H1 (cell line): ENCODE data around the gene HSPA4. TPM values are rescaled to one million over a fixed set of nuclear protein-coding genes. Genes with fewer than 3 reads are reported as not detected.

Experiments
- CTCF ChIA-PET: fragments of 300-600 bp; sonication (Branson Sonifier 250); formaldehyde crosslinking; loops from one replicate; lab custom pipeline; 2021; ENCODE audit not compliant: partially characterized antibody; lab: Charles Lee
- POLR2A ChIA-PET: fragments of 300-600 bp; sonication (Branson Sonifier 250); formaldehyde crosslinking; loops from one replicate; lab custom pipeline; 2021; ENCODE audit warnings: inconsistent platforms; ENCODE audit not compliant: partially characterized antibody; lab: Charles Lee
- DNase-seq, 2 experiments: peaks; one replicate each; pipeline versions ENCODE4 v3.0.0 to v3.0.0-alpha.2; 2010 to 2022; ENCODE audit warnings: low spot score in 2 of 2, low read depth in 1 of 2, mixed read lengths in 1 of 2
- FAIRE-seq: peaks from 2 replicates; lab custom pipeline; 2011; peaks lifted over from hg19 to GRCh38; lab: Jason Lieb, UNC
- H2AFZ ChIP-seq: 2 replicates; pipeline ENCODE4 v1.8.1; 2012; ENCODE audit warnings: low read length, inconsistent platforms
- H2AK5ac ChIP-seq: 2 replicates; pipeline ENCODE4 v1.6.1; 2013; ENCODE audit warnings: low read depth, low read length
- H2BK120ac ChIP-seq: replicated peaks from 2 replicates; pipeline ENCODE3; 2013; ENCODE audit warnings: low read depth, low read length, inconsistent platforms
- H2BK12ac ChIP-seq: 2 replicates; pipeline ENCODE4 v1.6.1; 2013; ENCODE audit warnings: low read depth, low read length
- H2BK15ac ChIP-seq: 2 replicates; pipeline ENCODE4 v1.6.1; 2013; ENCODE audit warnings: low read length
- H2BK20ac ChIP-seq: 2 replicates; pipeline ENCODE4 v1.6.1; 2013; ENCODE audit warnings: low read length
- H2BK5ac ChIP-seq: 2 replicates; pipeline ENCODE4 v1.6.1; 2013; ENCODE audit warnings: low read depth, low read length
- H3K14ac ChIP-seq: 2 replicates; pipeline ENCODE4 v1.6.1; 2013; ENCODE audit warnings: inconsistent platforms; ENCODE audit not compliant: insufficient read length
- H3K18ac ChIP-seq: 2 replicates; pipeline ENCODE4 v1.6.1; 2013; ENCODE audit warnings: low read length; ENCODE audit errors: extremely low read depth
- H3K23ac ChIP-seq: 2 replicates; pipeline ENCODE4 v1.6.1; 2013; ENCODE audit warnings: inconsistent platforms; ENCODE audit not compliant: insufficient read length
- H3K23me2 ChIP-seq: 2 replicates; pipeline ENCODE4 v1.6.1; 2013; ENCODE audit warnings: low read depth, low read length
- H3K27ac ChIP-seq: 2 replicates; pipeline ENCODE4 v1.6.1; 2011; ENCODE audit warnings: low read depth, low read length, inconsistent platforms
- H3K27me3 ChIP-seq, 4 experiments: replicated peaks in 1 of 4; 1 replicate in 1 of 4; 2 replicates in 3 of 4; pipeline versions ENCODE4 v1.6.1 to v1.8.1; 2011 to 2013; ENCODE audit warnings: low read length in 3 of 4, mild to moderate bottlenecking in 3 of 4, inconsistent platforms in 2 of 4, mixed read lengths in 2 of 4, moderate library complexity in 1 of 4; ENCODE audit not compliant: control insufficient read depth in 3 of 4, insufficient read depth in 3 of 4; ENCODE audit errors: extremely low read depth in 1 of 4
- H3K36me3 ChIP-seq, 4 experiments: 2 replicates each; pipeline versions ENCODE4 v1.6.1 to v1.8.1; 2011 to 2013; ENCODE audit warnings: mild to moderate bottlenecking in 4 of 4, low read length in 3 of 4, moderate library complexity in 2 of 4, control low read depth in 1 of 4, inconsistent platforms in 1 of 4; ENCODE audit not compliant: insufficient read depth in 4 of 4, control insufficient read depth in 2 of 4
- H3K4ac ChIP-seq: replicated peaks from 2 replicates; pipeline ENCODE3; 2013; ENCODE audit warnings: low read length, low read depth, mixed read lengths, inconsistent platforms; ENCODE audit not compliant: insufficient read length
- H3K4me1 ChIP-seq, 4 experiments: replicated peaks in 1 of 4; 1 replicate in 1 of 4; 2 replicates in 3 of 4; pipeline versions ENCODE4 v1.6.1 to v1.8.1; 2011 to 2013; ENCODE audit warnings: low read length in 3 of 4, inconsistent platforms in 2 of 4, mixed read lengths in 1 of 4; ENCODE audit not compliant: insufficient read depth in 4 of 4, control insufficient read depth in 3 of 4
- H3K4me2 ChIP-seq, 2 experiments: 2 replicates each; pipeline versions ENCODE4 v1.6.1 to v1.8.1; 2011 to 2013; ENCODE audit warnings: low read depth in 2 of 2, low read length in 2 of 2, control low read depth in 1 of 2, inconsistent platforms in 1 of 2, mild to moderate bottlenecking in 1 of 2; ENCODE audit not compliant: insufficient read depth in 1 of 2
- H3K4me3 ChIP-seq, 4 experiments: fragments of 200-600, 300-600 bp in 1 of 4; sonication (generic), shearing (Covaris generic), sonication (Bioruptor Twin) in 1 of 4; 2 replicates each; pipeline versions ENCODE4 v1.5.1 to v1.8.1; 2011 to 2016; ENCODE audit warnings: low read length in 4 of 4, low read depth in 3 of 4, control low read depth in 2 of 4, inconsistent platforms in 2 of 4, mild to moderate bottlenecking in 2 of 4, mixed read lengths in 1 of 4, moderate library complexity in 1 of 4; ENCODE audit not compliant: insufficient read depth in 2 of 4; ENCODE audit errors: extremely low read depth in 1 of 4
- H3K56ac ChIP-seq: replicated peaks from 2 replicates; pipeline ENCODE3; 2013; ENCODE audit warnings: low read depth, mild to moderate bottlenecking, mixed read lengths, low read length, inconsistent platforms; ENCODE audit not compliant: insufficient read length
- H3K79me1 ChIP-seq: 2 replicates; pipeline ENCODE4 v1.6.1; 2013; ENCODE audit warnings: low read depth, low read length, control low read depth
- H3K79me2 ChIP-seq, 2 experiments: 2 replicates each; pipeline versions ENCODE4 v1.6.1 to v1.8.1; 2012 to 2013; ENCODE audit warnings: low read length in 2 of 2, mild to moderate bottlenecking in 2 of 2, inconsistent platforms in 1 of 2; ENCODE audit not compliant: insufficient read depth in 2 of 2, control insufficient read depth in 1 of 2
- H3K9ac ChIP-seq, 4 experiments: replicated peaks in 1 of 4; 1 replicate in 1 of 4; 2 replicates in 3 of 4; pipeline versions ENCODE4 v1.6.1 to v1.8.1; 2011 to 2013; ENCODE audit warnings: low read depth in 3 of 4, low read length in 3 of 4, control low read depth in 2 of 4, mild to moderate bottlenecking in 2 of 4, moderate library complexity in 2 of 4, inconsistent platforms in 1 of 4; ENCODE audit errors: extremely low read depth in 1 of 4
- H3K9me3 ChIP-seq, 2 experiments: 2 replicates each; pipeline versions ENCODE4 v1.6.1 to v1.8.1; 2012 to 2013; ENCODE audit warnings: mild to moderate bottlenecking in 2 of 2, moderate library complexity in 2 of 2, control low read depth in 1 of 2, inconsistent platforms in 1 of 2, low read depth in 1 of 2, low read length in 1 of 2, mixed read lengths in 1 of 2; ENCODE audit not compliant: insufficient read depth in 2 of 2
- H4K20me1 ChIP-seq, 2 experiments: replicated peaks in 1 of 2; 2 replicates each; pipeline versions ENCODE3 to v1.8.1; 2011 to 2013; ENCODE audit warnings: inconsistent platforms in 2 of 2, low read length in 2 of 2, mild to moderate bottlenecking in 1 of 2; ENCODE audit not compliant: insufficient read depth in 2 of 2, control insufficient read depth in 1 of 2
- H4K5ac ChIP-seq: 2 replicates; pipeline ENCODE4 v1.6.1; 2013; ENCODE audit warnings: low read length, low read depth, mixed read lengths, inconsistent platforms; ENCODE audit not compliant: insufficient read length
- H4K8ac ChIP-seq: 2 replicates; pipeline ENCODE4 v1.8.0; 2013; ENCODE audit warnings: mild to moderate bottlenecking, moderate library complexity, low read length, inconsistent platforms; ENCODE audit not compliant: insufficient read depth; ENCODE audit errors: extremely low read depth
- H4K91ac ChIP-seq: replicated peaks from 2 replicates; pipeline ENCODE3; 2013; ENCODE audit warnings: low read length, mixed read lengths, inconsistent platforms; ENCODE audit not compliant: insufficient read length
- GABPA ChIP-seq: IDR thresholded peaks from 2 replicates; pipeline ENCODE4 v1.6.1; 2011; ENCODE audit warnings: mild to moderate bottlenecking, low read length, moderate library complexity, borderline replicate concordance; ENCODE audit not compliant: insufficient read depth
- RFX5 ChIP-seq: IDR thresholded peaks from 2 replicates; pipeline ENCODE4 v1.6.1; 2011; ENCODE audit warnings: low read depth, low read length, improper control_type of control experiment, borderline replicate concordance
- SP2 ChIP-seq: IDR thresholded peaks from 2 replicates; pipeline ENCODE4 v1.6.1; 2012; ENCODE audit warnings: mild to moderate bottlenecking, low read length, inconsistent platforms
- WGBS, 2 experiments: shearing (Covaris generic) in 1 of 2; methylation state at CpG; one replicate each; pipeline versions ENCODE4 v1.1.6 to v1.1.7; 2013 to 2015; ENCODE audit warnings: low lambda C conversion rate in 2 of 2, mixed read lengths in 2 of 2, inconsistent platforms in 1 of 2, low coverage in 1 of 2, missing lambda C conversion rate in 1 of 2; ENCODE audit not compliant: insufficient replicate concordance in 2 of 2, insufficient coverage in 1 of 2, insufficient read length in 1 of 2; ENCODE audit errors: extremely low coverage in 1 of 2, missing lambda C conversion rate in 1 of 2; 5-methylcytosine and 5-hydroxymethylcytosine counted together
- polyA plus RNA-seq, 7 experiments: library from polyadenylated mRNA; depleted of rRNA in 3 of 7; stranded (reverse) in 5 of 7; unstranded in 2 of 7; fragments of >200 nt in 5 of 7; fragments of 200-250 nt in 2 of 7; gene quantifications; 1 replicate in 5 of 7; 2 replicates in 1 of 7; 4 replicates in 1 of 7; pipeline versions ENCODE4 v1.2.1 to v1.2.3, GENCODE V29; 2011 to 2013; ENCODE audit warnings: missing spikeins in 2 of 7, mixed read lengths in 2 of 7
- total RNA-seq: library from RNA; stranded (reverse); fragmentation: NEBNext Ultra II Directional; extraction: Animal tissue kit (Norgen Biotek cat#: 25700); gene quantifications from 2 replicates; pipeline ENCODE4 v1.2.1, GENCODE V29; 2021
- TF ChIP-seq, protein P1 (sequence below): IDR thresholded peaks from 2 replicates; pipeline ENCODE4 v1.6.1; 2011; ENCODE audit warnings: low read depth, mild to moderate bottlenecking, low read length; ENCODE audit not compliant: insufficient read depth
- TF ChIP-seq, protein P2 (sequence below): IDR thresholded peaks from 2 replicates; pipeline ENCODE4 v1.6.1; 2012; ENCODE audit warnings: inconsistent platforms

Gene HSPA4
- total and polyA plus RNA-seq, 2 of the 8 experiments (the other 6 are each of a cell fraction or from before 2014, with no cell fraction given) = 28.9 to 445 TPM

DNA sequence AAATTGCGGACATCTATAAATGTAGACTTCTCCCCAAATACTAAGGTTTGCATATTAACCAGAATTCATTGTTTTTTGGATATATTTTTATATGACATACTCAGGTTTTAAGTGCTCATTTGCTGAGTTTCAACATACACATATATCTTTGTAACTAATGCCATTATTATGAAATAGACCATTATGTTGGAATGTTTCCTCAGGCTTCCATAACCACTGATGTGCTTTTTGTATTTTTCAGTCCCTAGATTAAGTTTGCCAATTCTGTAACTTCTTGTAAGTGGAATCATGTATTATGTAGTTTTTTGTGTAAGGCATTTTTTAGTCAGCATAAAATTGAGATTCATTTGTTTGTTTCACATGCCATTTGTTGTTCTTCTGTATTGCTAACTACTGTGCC, 32.1 kb downstream of the HSPA4 start:
- no peak overlapping the region for H2BK5ac ChIP-seq
- no peak overlapping the region for H2BK20ac ChIP-seq
- FAIRE-seq (no peak), DNase-seq (no peak)
- H2BK15ac ChIP-seq = no peak overlapping the region
- H3K36me3 ChIP-seq = peaks cover 6 to 57% (median 31%) of the 10 kb centered on the region in 4 experiments
- no peak overlapping the region for H2BK12ac ChIP-seq
- H3K9me3 ChIP-seq = no peaks in the 10 kb centered on the region
- no peak overlapping the region for H3K9ac ChIP-seq
- CTCF ChIA-PET = interaction anchor here (1.0 kb wide), 1 partner anchor 8 kb away, joined by 4 read pairs; no protein-coding TSS in a partner anchor
- no peak overlapping the region for H3K56ac ChIP-seq
- no peak overlapping the region for H2BK120ac ChIP-seq
- no peaks in the 10 kb centered on the region for H3K27me3 ChIP-seq
- no peak overlapping the region for H2AFZ ChIP-seq
- TF ChIP-seq SP2 = no peak
- TF ChIP-seq, protein P1, sequence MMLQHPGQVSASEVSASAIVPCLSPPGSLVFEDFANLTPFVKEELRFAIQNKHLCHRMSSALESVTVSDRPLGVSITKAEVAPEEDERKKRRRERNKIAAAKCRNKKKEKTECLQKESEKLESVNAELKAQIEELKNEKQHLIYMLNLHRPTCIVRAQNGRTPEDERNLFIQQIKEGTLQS = no peak
- TF ChIP-seq RFX5 = no peak
- TF ChIP-seq, protein P2, sequence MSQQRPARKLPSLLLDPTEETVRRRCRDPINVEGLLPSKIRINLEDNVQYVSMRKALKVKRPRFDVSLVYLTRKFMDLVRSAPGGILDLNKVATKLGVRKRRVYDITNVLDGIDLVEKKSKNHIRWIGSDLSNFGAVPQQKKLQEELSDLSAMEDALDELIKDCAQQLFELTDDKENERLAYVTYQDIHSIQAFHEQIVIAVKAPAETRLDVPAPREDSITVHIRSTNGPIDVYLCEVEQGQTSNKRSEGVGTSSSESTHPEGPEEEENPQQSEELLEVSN = no peak
- TF ChIP-seq GABPA = no peak
- H3K4ac ChIP-seq = no peak overlapping the region
- H3K18ac ChIP-seq = no peak overlapping the region
- peaks cover 0 to 3% (median 1%) of the 10 kb centered on the region in 4 experiments; a peak in 1 of 7 replicates for H3K4me1 ChIP-seq
- no peak overlapping the region for H3K27ac ChIP-seq
- peaks cover 6 to 76% of the 10 kb centered on the region in 2 experiments; a peak in 3 of 4 replicates for H3K79me2 ChIP-seq
- no peak overlapping the region for H3K23ac ChIP-seq
- no peak overlapping the region for H3K4me2 ChIP-seq
- peaks cover 3% of the 10 kb centered on the region; the same call in 1 of the 2 replicates for H3K79me1 ChIP-seq
- no peaks in the 10 kb centered on the region for H3K23me2 ChIP-seq
- WGBS, 2 experiments = 100% methylated on average over 1 of the region's 1 CpG; no CpG with 5 or more reads in 1 of the 2 experiments
- no peak overlapping the region for H4K5ac ChIP-seq
- no peak overlapping the region for H3K4me3 ChIP-seq
- no peak overlapping the region for H3K14ac ChIP-seq
- H4K8ac ChIP-seq = no peak overlapping the region
- no peak overlapping the region for H4K91ac ChIP-seq
- H4K20me1 ChIP-seq = peaks cover 7 to 8% of the 10 kb centered on the region in 2 experiments
- H2AK5ac ChIP-seq = no peak overlapping the region
- POLR2A ChIA-PET = interaction anchor here (1.2 kb wide), 2 partner anchors 23 to 32 kb away, joined by 3 to 4 read pairs; partner anchors contain the start of gene HSPA4
